Mesenteric fat pad (tissue), 1 donor: ENCODE measurements around the gene TCF7L1. TPM values are rescaled to one million over a fixed set of nuclear protein-coding genes. Genes with fewer than 3 reads are reported as not detected.
A peak's percentile ranks its signal among the peaks of the same experiment; 100 is the strongest.
"Not testable (repeated sequence)": the region's sequence is repeated elsewhere in the genome, so short reads cannot be mapped to it uniquely, and the experiment has no call there.

Source experiments
- DNase-seq: peaks from one replicate; pipeline ENCODE4 v3.0.0-alpha.2; 2020; ENCODE audit warnings: low spot score
- long read RNA-seq: library from polyadenylated mRNA; unstranded; transcript quantifications from one replicate; pipeline ENCODE4 v2.0.0, GENCODE V29; 2020
- total RNA-seq: library from RNA; stranded (reverse); fragmentation: NEBNext Ultra II Directional; extraction: Animal tissue kit (Norgen Biotek cat#: 25700); gene quantifications from one replicate; pipeline ENCODE4 v1.2.1, GENCODE V29; 2021
- donor health status: DM: yes; HTN: yes; CAD: no.

Gene TCF7L1, protein sequence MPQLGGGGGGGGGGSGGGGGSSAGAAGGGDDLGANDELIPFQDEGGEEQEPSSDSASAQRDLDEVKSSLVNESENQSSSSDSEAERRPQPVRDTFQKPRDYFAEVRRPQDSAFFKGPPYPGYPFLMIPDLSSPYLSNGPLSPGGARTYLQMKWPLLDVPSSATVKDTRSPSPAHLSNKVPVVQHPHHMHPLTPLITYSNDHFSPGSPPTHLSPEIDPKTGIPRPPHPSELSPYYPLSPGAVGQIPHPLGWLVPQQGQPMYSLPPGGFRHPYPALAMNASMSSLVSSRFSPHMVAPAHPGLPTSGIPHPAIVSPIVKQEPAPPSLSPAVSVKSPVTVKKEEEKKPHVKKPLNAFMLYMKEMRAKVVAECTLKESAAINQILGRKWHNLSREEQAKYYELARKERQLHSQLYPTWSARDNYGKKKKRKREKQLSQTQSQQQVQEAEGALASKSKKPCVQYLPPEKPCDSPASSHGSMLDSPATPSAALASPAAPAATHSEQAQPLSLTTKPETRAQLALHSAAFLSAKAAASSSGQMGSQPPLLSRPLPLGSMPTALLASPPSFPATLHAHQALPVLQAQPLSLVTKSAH
- 27.8 TPM for total RNA-seq
- long read RNA-seq, partial matches to known transcripts = 2 of 15 reads
- long read RNA-seq, other reads (novel, unspliced or antisense) = 12 of 15 reads

DNA sequence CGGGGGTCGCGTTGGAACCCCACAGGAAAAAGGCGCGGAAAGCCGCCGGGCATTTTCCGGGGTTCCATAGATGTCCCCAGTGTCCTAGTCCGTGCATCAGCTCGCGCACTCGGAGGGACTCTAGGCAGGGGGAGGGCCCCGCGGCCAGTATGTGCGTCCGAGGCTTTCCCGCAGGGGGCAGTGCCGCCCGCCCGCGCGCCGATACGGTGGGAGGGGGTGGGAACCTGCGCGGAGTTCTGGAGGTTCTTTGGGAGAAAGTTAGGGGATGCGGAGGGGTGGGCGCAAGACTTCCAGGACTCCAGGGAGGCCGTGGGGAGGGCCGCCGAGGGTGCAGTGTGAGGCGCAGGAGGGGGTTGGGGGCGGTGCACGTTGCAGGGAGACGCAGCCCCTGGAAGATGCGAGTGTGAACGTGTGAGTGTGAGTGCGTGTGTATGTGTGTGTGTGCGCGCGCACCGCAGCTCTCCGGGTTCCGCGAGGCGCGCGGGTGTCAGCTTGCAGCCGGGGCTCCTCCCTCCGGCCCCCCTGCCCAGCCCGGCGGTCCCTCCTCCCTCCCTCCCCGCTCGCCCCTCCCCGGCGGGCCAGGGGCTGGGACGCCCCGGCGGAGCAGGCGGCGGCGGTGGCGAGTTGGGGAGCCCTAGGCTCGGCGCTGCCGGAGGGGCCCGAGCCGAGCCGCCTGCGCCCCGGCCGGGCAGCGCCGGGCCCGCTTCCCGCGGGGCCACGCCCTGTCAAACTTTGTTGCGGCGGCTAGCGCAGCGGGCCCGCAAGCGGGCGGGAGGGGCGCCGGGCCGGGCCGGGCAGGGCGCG is at the start of gene TCF7L1:
TSS of gene TCF7L1 (plus strand) at position 559 of the 804 bp plus-strand sequence. CDS start 293 bp downstream, outside the sequence.
- peak; percentile 93 for DNase-seq

DNA sequence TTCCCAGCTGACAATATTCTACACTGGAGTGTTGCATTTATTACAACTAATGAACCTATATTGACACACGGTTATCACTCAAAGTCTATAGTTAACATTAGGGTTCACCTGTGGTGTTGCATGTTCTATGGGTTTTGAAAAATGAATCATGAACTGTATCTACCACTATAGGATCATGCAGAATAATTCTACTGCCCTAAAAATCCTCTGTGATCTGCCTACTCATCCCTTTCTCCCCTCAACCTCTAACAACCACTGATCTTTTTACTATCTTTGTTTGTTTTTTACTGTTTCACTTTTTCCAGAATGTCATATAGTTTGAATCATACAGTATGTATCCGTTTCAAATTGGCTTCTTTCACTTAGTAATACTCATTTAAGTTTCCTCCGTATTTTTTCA is 47.6 kb upstream of the TCF7L1 start:
- no peak for DNase-seq

GRCh38 chr2:85087541-85087940 is 45.7 kb upstream of the TCF7L1 start:
- DNase-seq = no peak

DNA sequence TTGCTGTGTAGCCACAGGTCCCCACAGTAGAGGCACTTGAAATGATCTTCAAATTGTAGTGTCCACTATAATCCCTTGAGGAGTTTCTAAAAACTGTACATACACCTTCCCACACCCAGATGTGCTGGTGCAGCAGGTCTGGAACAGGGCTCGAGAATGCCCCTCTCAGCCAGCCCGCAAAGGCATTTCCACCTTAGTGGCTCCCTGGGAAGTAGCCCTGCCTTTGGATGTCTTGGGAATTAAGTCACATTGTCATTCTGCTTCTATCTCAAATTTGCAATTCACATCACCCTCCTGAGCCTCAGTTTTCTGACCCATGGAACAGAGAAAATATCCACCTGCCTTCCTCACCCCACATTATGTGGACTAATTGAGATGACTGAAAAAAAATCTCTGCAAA is 44.3 kb upstream of the TCF7L1 start:
- no peak for DNase-seq

DNA sequence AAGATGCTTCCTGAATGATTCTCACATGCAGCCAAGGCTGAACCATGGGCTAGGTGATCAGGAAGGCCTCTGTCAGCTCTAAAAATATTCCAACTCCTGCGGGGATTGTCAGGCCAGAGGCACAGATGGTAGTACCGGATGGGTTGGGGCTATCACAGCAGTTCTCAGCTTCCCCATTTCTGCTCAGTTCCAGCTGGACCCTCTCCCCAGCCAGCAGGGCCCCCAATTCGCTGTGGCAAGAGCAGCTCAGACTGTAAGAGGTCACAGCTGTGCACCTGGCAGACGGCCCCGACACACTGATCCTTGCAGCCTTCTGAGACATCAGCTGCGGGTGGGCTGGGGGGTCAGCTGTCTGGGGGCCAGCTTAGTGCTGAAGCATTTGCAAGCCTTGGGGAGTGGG is 43.6 kb upstream of the TCF7L1 start:
- DNase-seq = no peak

- DNase-seq = no peak
Measured at GRCh38 chr2:85091838-85092237, 41.4 kb upstream of the TCF7L1 start.

GRCh38 chr2:85095094-85095493 is 38.1 kb upstream of the TCF7L1 start:
- DNase-seq = no peak

DNA sequence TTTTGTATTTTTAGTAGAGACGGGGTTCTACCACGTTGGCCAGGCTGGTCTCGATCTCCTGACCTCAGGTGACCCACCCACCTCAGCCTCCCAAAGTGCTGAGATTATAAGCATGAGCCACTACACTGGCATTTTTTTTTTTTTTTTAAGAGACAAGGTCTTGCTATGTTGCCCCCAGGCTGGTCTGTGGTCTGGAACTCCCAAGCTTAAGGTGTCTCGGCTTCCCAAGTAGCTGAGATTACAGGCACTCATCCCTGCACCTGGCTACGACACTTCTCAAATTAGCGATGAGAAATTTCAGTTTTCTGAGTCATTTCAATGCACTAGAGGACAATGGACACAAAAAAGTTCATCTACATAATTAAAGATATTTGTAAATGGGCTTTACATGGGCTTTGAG is 36.6 kb upstream of the TCF7L1 start:
- DNase-seq = no peak

DNA sequence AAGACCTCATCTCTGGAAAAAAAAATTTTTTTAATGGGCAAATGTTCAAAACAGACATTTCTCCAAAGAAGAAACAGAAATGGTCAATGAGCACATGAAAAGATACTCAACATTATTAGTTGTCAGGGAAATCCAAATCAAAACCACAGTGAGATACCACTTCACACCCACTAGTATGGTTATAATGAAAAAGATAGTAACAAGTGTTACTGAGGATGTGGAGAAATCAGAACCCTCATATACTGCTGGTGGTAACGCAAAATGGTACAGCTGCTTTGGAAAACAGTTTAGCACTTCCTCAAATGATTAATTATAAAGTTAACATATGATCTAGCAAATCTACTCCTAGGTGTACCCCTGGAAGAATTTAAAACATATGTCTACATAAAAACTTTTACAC is 29.0 kb upstream of the TCF7L1 start:
- DNase-seq = no peak

DNA sequence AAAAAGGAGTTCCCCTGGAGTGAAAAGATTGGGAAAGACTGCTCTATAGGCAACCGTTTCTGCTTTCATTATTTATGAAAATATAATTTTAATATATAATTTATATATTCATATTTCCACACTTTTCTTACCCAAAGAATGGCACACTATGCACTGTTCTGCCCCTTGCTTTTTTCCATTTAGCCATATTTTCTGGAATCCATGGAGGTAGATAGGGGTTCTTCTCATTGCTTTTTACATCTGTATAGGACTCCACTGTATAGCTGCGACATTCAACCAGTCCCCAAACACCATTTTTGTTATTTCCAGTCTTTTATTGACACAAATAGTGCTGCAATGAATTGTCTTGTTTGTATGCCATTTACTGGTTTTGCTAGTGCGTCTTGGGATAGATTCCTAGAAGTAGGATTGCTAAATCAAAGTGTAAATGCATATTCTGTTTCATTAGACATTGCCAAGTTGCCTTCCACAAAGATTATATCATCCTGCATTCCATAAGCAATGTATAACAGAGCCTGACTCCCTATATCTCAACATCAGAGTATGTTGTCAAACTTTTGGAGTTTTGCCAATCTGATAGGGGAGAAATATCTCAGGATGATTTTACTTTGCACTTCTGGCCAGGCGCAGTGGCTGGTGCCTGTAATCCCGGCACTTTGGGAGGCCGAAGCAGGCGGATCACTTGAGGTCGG is 26.6 kb upstream of the TCF7L1 start:
- no peak for DNase-seq

GRCh38 chr2:85110991-85111560 is 22.1 kb upstream of the TCF7L1 start:
- DNase-seq = no peak

DNA sequence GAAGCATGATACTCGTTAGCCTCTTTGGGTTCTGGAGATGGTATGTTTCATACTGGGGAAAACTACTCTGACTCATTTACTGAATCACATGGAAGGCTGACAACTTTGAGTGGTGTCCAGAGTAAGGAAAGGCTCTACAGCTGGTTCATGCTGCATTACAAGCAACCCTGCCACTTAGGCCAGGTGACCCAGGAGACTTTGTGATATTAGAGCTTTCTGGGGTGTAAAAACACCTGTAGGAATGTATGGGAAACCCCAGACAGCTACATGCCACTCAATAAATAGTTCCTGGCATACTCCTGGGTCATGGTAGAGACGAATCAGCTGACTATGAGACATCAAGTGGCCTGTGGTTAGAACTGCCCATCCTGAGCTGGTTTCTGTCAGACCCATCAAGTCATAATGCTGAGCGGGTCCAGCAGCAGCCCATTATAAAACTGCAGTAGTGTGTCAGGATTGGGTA is 21.3 kb upstream of the TCF7L1 start:
- no peak for DNase-seq

- no peak for DNase-seq
Measured at GRCh38 chr2:85112906-85113625, 20.1 kb upstream of the TCF7L1 start.

- DNase-seq = no peak
Measured at GRCh38 chr2:85114586-85115330, 18.4 kb upstream of the TCF7L1 start.

GRCh38 chr2:85116207-85116606 is 17.0 kb upstream of the TCF7L1 start:
- DNase-seq = no peak

DNA sequence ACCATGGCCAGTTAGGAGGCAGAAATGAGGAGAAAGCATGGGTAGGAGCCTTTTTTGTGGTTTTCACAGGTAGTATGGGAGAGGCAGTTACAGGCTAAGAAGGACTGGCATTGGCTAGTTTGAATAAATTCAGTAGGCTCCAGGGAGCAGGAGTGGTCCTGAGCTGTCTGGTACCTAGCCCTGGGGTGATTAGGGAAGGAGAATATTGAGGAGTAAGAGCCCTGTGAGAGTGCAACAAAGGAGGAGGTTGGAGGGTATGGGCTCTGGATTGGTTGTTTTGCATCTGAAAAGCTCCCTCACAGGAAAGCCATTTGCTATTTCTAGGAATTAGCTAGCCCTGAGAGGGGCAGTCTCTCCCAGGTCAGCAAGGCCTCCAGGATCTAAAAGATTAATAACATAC is 13.3 kb upstream of the TCF7L1 start:
- no peak for DNase-seq

DNA sequence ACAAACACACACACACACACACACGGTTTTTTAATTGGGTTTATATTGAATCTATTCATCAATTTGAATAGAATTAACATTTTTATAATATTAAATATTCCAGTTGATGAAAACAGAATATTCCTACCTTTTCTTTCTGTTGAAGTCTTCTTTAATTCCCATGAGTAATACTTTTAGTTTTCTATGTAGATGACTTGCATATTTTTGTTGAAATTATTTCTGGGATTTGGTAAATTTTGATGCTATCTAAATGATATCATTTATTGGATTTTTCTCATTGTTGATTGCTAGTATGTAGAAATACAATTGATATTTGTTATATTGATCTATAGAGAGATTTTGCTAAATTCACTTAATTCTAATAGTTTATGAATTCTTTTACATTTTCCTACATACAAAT is 12.8 kb upstream of the TCF7L1 start:
- no peak for DNase-seq

GRCh38 chr2:85126462-85126861 is 6.7 kb upstream of the TCF7L1 start:
- not testable (repeated sequence) for DNase-seq

- DNase-seq = no peak
Measured at GRCh38 chr2:85129861-85130260, 3.3 kb upstream of the TCF7L1 start.
